ENCODE measurements around the gene SLC45A3. TPM values are rescaled to one million over a fixed set of nuclear protein-coding genes. Genes with fewer than 3 reads are reported as not detected.

Gene SLC45A3
- total and polyA plus RNA-seq, 2 of the 4 experiments (the other 2 are of a cell fraction), result 1.4 to 2.5 TPM

- no peak for TF ChIP-seq RCOR1 (IDR thresholded peaks at IDR 0.05; ENCODE audit: insufficient replicate concordance, low read length)
Observed at GRCh38 chr1:205706601-205707502, 26.5 kb upstream of the SLC45A3 start (continued).

GRCh38 chr1:205704903-205705302, 24.6 kb upstream of the SLC45A3 start:
- H2BK20ac ChIP-seq (ENCODE audit: low read depth, low read length), result no peak overlapping the region
- H3K4me2 ChIP-seq (ENCODE audit: low read depth, low read length), result no peak overlapping the region
- in situ Hi-C loops (cut with MboI; ENCODE audit: low sequenced_read_pairs) (loop anchor here (5.0 kb wide), 1 partner anchor 38 kb away; no protein-coding TSS in a partner anchor), dilution Hi-C loops (cut with HindIII; ENCODE audit: low sequenced_read_pairs, unreplicated experiment) (no loop called here), intact Hi-C loops (cut with micrococcal nuclease) (no loop called here)
- peaks cover 5% of the 10 kb centered on the region for H3K36me3 ChIP-seq (ENCODE audit: control insufficient read depth, insufficient read depth, low read length)
- ATAC-seq (ENCODE audit: low read depth) (no peak), DNase-seq (no peak)
- H3K4ac ChIP-seq (ENCODE audit: low read depth, low read length), result no peak overlapping the region
- H3K4me3 ChIP-seq (ENCODE audit: insufficient read depth, low read depth, low read length), result no peak overlapping the region
- no peak overlapping the region for H3K27ac ChIP-seq (ENCODE audit: insufficient read depth, low read length)
- BruUV-seq (replicated peaks), result no TSS peak
- WGBS, 2 experiments (ENCODE audit: extremely low coverage in 2 of 2, insufficient read length in 1 of 2), result no CpG with 5 or more reads among the region's 2 CpGs
- no peaks in the 10 kb centered on the region for H3K27me3 ChIP-seq (ENCODE audit: control insufficient read depth, insufficient read depth, low read length)
- no peak overlapping the region for H2BK5ac ChIP-seq (ENCODE audit: low read depth, low read length, poor library complexity, severe bottlenecking)
- H3K4me1 ChIP-seq (ENCODE audit: control insufficient read depth, insufficient read depth, low read length), result peaks cover 6% of the 10 kb centered on the region
- H3K14ac ChIP-seq (replicated peaks; ENCODE audit: low read depth, low read length), result no peak overlapping the region
- no peak overlapping the region for H2BK120ac ChIP-seq (ENCODE audit: low read depth, low read length)
- no peak overlapping the region for H2AK5ac ChIP-seq (ENCODE audit: low read depth, low read length)
- H3K56ac ChIP-seq (ENCODE audit: extremely low read depth, insufficient read depth, low read length), result no peak overlapping the region
- no peak overlapping the region for H4K5ac ChIP-seq (ENCODE audit: low read depth, low read length)
- H3K9me3 ChIP-seq (ENCODE audit: control insufficient read depth, insufficient read depth, low read length), result no peaks in the 10 kb centered on the region
- H2AFZ ChIP-seq (replicated peaks; ENCODE audit: low read length, poor library complexity), result no peak overlapping the region
- H4K20me1 ChIP-seq (ENCODE audit: insufficient read depth, low read length), result peaks cover 4% of the 10 kb centered on the region; the same call in 1 of the 2 replicates
- no peak overlapping the region for H2BK15ac ChIP-seq (ENCODE audit: low read depth, low read length)
- H3K9me1 ChIP-seq (ENCODE audit: insufficient read depth, low read length), result peaks cover 11% of the 10 kb centered on the region; the same call in 1 of the 2 replicates
- no peak overlapping the region for H3K23ac ChIP-seq (ENCODE audit: low read depth, low read length)
- H4K91ac ChIP-seq (ENCODE audit: insufficient read depth, low read depth, low read length), result no peak overlapping the region
- H3K9ac ChIP-seq (ENCODE audit: low read depth, low read length), result no peak overlapping the region
- ChIA-PET POLR2A (ENCODE audit: unreplicated experiment) (no interaction called here), CTCF (interaction anchor here (2.2 kb wide), 1 partner anchor 46 kb away, joined by 6 read pairs; no protein-coding TSS in a partner anchor)
- no peak overlapping the region for H3K18ac ChIP-seq (ENCODE audit: low read depth, low read length)
- no peak overlapping the region for H4K8ac ChIP-seq (ENCODE audit: low read depth in 2 of 2, low read length in 2 of 2)
- H2AK9ac ChIP-seq (replicated peaks; ENCODE audit: low read depth, low read length, poor library complexity), result no peak overlapping the region
- peaks cover 2 to 6% of the 10 kb centered on the region in 2 experiments; a peak in 3 of 4 replicates for H3K79me1 ChIP-seq (ENCODE audit: low read depth in 1 of 2, low read length in 2 of 2)
- TF ChIP-seq MAFK (IDR thresholded peaks at IDR 0.05; ENCODE audit: low read depth, low read length), result no peak
- no peak for TF ChIP-seq RAD21 (IDR thresholded peaks at IDR 0.05; ENCODE audit: low read length)
- no peak for TF ChIP-seq CEBPB (IDR thresholded peaks at IDR 0.05; ENCODE audit: low read depth, low read length)
- TF ChIP-seq CHD1 (IDR thresholded peaks at IDR 0.05; ENCODE audit: low read depth, low read length), result no peak
- no peak for TF ChIP-seq MAZ (IDR thresholded peaks at IDR 0.05; ENCODE audit: borderline replicate concordance, low read depth, low read length)
- TF ChIP-seq BHLHE40 (IDR thresholded peaks at IDR 0.05; ENCODE audit: low read depth, low read length), result no peak
- no peak for TF ChIP-seq USF2 (IDR thresholded peaks at IDR 0.05; ENCODE audit: low read depth, low read length)
- no peak for TF ChIP-seq RFX5 (IDR thresholded peaks at IDR 0.05; ENCODE audit: low read depth, low read length)
- TF ChIP-seq RCOR1 (IDR thresholded peaks at IDR 0.05; ENCODE audit: insufficient replicate concordance, low read length), result no peak
- no peak for TF ChIP-seq CTCF (conservative IDR thresholded peaks at IDR 0.05; ENCODE audit: low read depth, low read length)
- TF ChIP-seq MXI1 (IDR thresholded peaks at IDR 0.05; ENCODE audit: borderline replicate concordance, low read depth, low read length), result no peak

Measured in IMR-90 (cell line).